ENCODE results near the gene BTBD9. TPM values are rescaled to one million over a fixed set of nuclear protein-coding genes. Genes with fewer than 3 reads are reported as not detected.

The BTBD9 gene
- total and polyA plus RNA-seq, 2 donors (not counting 1 experiment from before 2014, with no cell fraction given), result 4.1 to 48.9 TPM

GRCh38 chr6:38175786-38176185, 463.9 kb downstream of the BTBD9 start:
- H3K36me3 ChIP-seq (replicated peaks in 1 of 2; ENCODE audit: control extremely low read depth in 1 of 2, control insufficient read depth in 1 of 2, extremely low read depth in 1 of 2, insufficient read depth in 2 of 2, low read length in 1 of 2), result peaks cover 0 to 2% of the 10 kb centered on the region in 2 experiments
- no peaks in the 10 kb centered on the region for H4K20me1 ChIP-seq (ENCODE audit: control insufficient read depth, insufficient read depth, low read length, poor library complexity, severe bottlenecking)
- H3K9me3 ChIP-seq (ENCODE audit: control extremely low read depth in 1 of 3, control insufficient read depth in 2 of 3, insufficient read depth in 1 of 3, low read length in 2 of 3), result no peaks in the 10 kb centered on the region
- Mint-ChIP-seq H3K4me1 (no peaks in the 10 kb centered on the region), H3K4me3 (no peak overlapping the region), H3K27ac (no peak overlapping the region), H3K9me3 (ENCODE audit: insufficient read depth) (no peaks in the 10 kb centered on the region), H3K27me3 (no peaks in the 10 kb centered on the region)
- no peak overlapping the region for H3K4me3 ChIP-seq (ENCODE audit: control extremely low read depth in 1 of 5, extremely low read depth in 1 of 5, insufficient read depth in 1 of 5, low read depth in 2 of 5, low read length in 4 of 5)
- H3K9ac ChIP-seq (ENCODE audit: low read length), result no peak overlapping the region
- H2AFZ ChIP-seq (ENCODE audit: insufficient read depth, low read depth, low read length, poor library complexity, severe bottlenecking), result no peak overlapping the region
- DNase-seq (no peak), ATAC-seq (ENCODE audit: low read depth) (no peak)
- ChIA-PET POLR2A (no interaction called here), CTCF (no interaction called here)
- no peak overlapping the region for H3K4me2 ChIP-seq (replicated peaks; ENCODE audit: low read depth, low read length, poor library complexity, severe bottlenecking)
- 97% methylated on average over 9 of the region's 11 CpGs for WGBS (ENCODE audit: insufficient coverage)
- no peaks in the 10 kb centered on the region for H3K4me1 ChIP-seq (ENCODE audit: control insufficient read depth in 2 of 2, insufficient read depth in 2 of 2, low read length in 2 of 2)
- intact Hi-C loops (cut with micrococcal nuclease), result no loop called here
- no peaks in the 10 kb centered on the region for H3K79me2 ChIP-seq (ENCODE audit: control insufficient read depth, insufficient read depth, low read length)
- no peaks in the 10 kb centered on the region for H3K27me3 ChIP-seq (replicated peaks in 1 of 4; ENCODE audit: control extremely low read depth in 1 of 4, control insufficient read depth in 3 of 4, insufficient read depth in 4 of 4, low read length in 3 of 4)
- no peak overlapping the region for H3K27ac ChIP-seq (ENCODE audit: low read length in 2 of 2)
- TF ChIP-seq EZH2 (IDR thresholded peaks at IDR 0.05; ENCODE audit: borderline replicate concordance, insufficient read depth, low read depth, low read length, poor library complexity, severe bottlenecking), result no peak

- Histone ChIP-seq H3K4me1 (ENCODE audit: control insufficient read depth in 2 of 2, insufficient read depth in 2 of 2, low read length in 2 of 2) (no peaks in the 10 kb centered on the region), H4K20me1 (ENCODE audit: control insufficient read depth, insufficient read depth, low read length, poor library complexity, severe bottlenecking) (no peaks in the 10 kb centered on the region), H3K4me3 (ENCODE audit: control extremely low read depth in 1 of 5, extremely low read depth in 1 of 5, insufficient read depth in 1 of 5, low read depth in 2 of 5, low read length in 4 of 5) (no peak overlapping the region), H3K4me2 (replicated peaks; ENCODE audit: low read depth, low read length, poor library complexity, severe bottlenecking) (no peak overlapping the region), H2AFZ (ENCODE audit: insufficient read depth, low read depth, low read length, poor library complexity, severe bottlenecking) (no peak overlapping the region), H3K36me3 (replicated peaks in 1 of 2; ENCODE audit: control extremely low read depth in 1 of 2, control insufficient read depth in 1 of 2, extremely low read depth in 1 of 2, insufficient read depth in 2 of 2, low read length in 1 of 2) (peaks cover 0 to 2% of the 10 kb centered on the region in 2 experiments), H3K27ac (ENCODE audit: low read length in 2 of 2) (no peak overlapping the region), H3K79me2 (ENCODE audit: control insufficient read depth, insufficient read depth, low read length) (no peaks in the 10 kb centered on the region), H3K9ac (ENCODE audit: low read length) (no peak overlapping the region), H3K9me3 (ENCODE audit: control extremely low read depth in 1 of 3, control insufficient read depth in 2 of 3, insufficient read depth in 1 of 3, low read length in 2 of 3) (no peaks in the 10 kb centered on the region), H3K27me3 (replicated peaks in 1 of 4; ENCODE audit: control extremely low read depth in 1 of 4, control insufficient read depth in 3 of 4, insufficient read depth in 4 of 4, low read length in 3 of 4) (no peaks in the 10 kb centered on the region)
- 98% methylated on average over 20 of the region's 22 CpGs for WGBS (ENCODE audit: insufficient coverage)
- Mint-ChIP-seq H3K9me3 (ENCODE audit: insufficient read depth) (no peaks in the 10 kb centered on the region), H3K4me3 (no peak overlapping the region), H3K4me1 (no peaks in the 10 kb centered on the region), H3K27me3 (no peaks in the 10 kb centered on the region), H3K27ac (no peak overlapping the region)
- no peak for DNase-seq
- intact Hi-C loops (cut with micrococcal nuclease), result no loop called here
- POLR2A ChIA-PET, result no interaction called here
- CTCF ChIA-PET, result no interaction called here
- no peak for ATAC-seq (ENCODE audit: low read depth)
- no peak for TF ChIP-seq EZH2 (IDR thresholded peaks at IDR 0.05; ENCODE audit: borderline replicate concordance, insufficient read depth, low read depth, low read length, poor library complexity, severe bottlenecking)
- TF ChIP-seq CTCF (IDR thresholded peaks at IDR 0.05), result no peak
Measured at GRCh38 chr6:38174806-38175495, 464.8 kb downstream of the BTBD9 start.

Measured in B cell (primary cell).